ENCODE measurements around the gene PARD6A. TPM values are rescaled to one million over a fixed set of nuclear protein-coding genes. Genes with fewer than 3 reads are reported as not detected.

PARD6A gene
- total RNA-seq, 1 experiment from 2014 or later: 10.8 TPM

- Mint-ChIP-seq H3K36me3 (ENCODE audit: insufficient read depth in 1 of 3, low read depth in 3 of 3) (peaks cover 0 to 11% (median 4%) of the 10 kb centered on the region in 3 experiments; a peak in 4 of 7 replicates), H3K4me3 (no peak overlapping the region), H3K27ac (peak overlapping the region in 2 of 3 experiments; percentile 40 to 77; a peak in 1 of 7 replicates), H3K27me3 (ENCODE audit: low read depth) (no peaks in the 10 kb centered on the region), H3K4me1 (0 out of 4 replicates have a peak, but pooled peaks cover 0 to 2% of the 10 kb centered on the region in 2 experiments), H3K9me3 (no peaks in the 10 kb centered on the region)
- Histone ChIP-seq H3K23ac (ENCODE audit: insufficient read length, low read depth, low read length) (no peak overlapping the region), H3K4me1 (ENCODE audit: insufficient read depth, low read length) (no peaks in the 10 kb centered on the region), H3K9ac (ENCODE audit: extremely low read depth, insufficient read length, low read length) (no peak overlapping the region), H3K79me1 (ENCODE audit: insufficient read depth, low read depth, low read length, poor library complexity, severe bottlenecking) (no peaks in the 10 kb centered on the region), H4K8ac (replicated peaks; ENCODE audit: insufficient read length, low read depth, low read length) (no peak overlapping the region), H3K27me3 (ENCODE audit: insufficient read depth, low read length) (no peaks in the 10 kb centered on the region), H3T11ph (ENCODE audit: low read length) (no peak overlapping the region), H3K18ac (ENCODE audit: insufficient read length, low read depth, low read length) (no peak overlapping the region), H2BK5ac (ENCODE audit: insufficient read length, low read length) (no peak overlapping the region), H2BK15ac (ENCODE audit: low read depth, low read length) (no peak overlapping the region), H2AK5ac (ENCODE audit: insufficient read length, low read length) (no peak overlapping the region), H3K14ac (ENCODE audit: insufficient read depth, low read length) (no peak overlapping the region), H3K23me2 (ENCODE audit: insufficient read length, low read depth, low read length, poor library complexity, severe bottlenecking) (no peaks in the 10 kb centered on the region), H3K9me3 (ENCODE audit: control insufficient read depth, low read depth, low read length) (no peaks in the 10 kb centered on the region), H2AFZ (ENCODE audit: low read length) (no peak overlapping the region), H3K27ac (ENCODE audit: insufficient read length, low read depth, low read length) (no peak overlapping the region), H4K20me1 (ENCODE audit: control insufficient read depth, insufficient read depth, insufficient read length) (peaks cover 3% of the 10 kb centered on the region), H4K91ac (ENCODE audit: insufficient read length, low read depth, low read length) (no peak overlapping the region), H3K56ac (ENCODE audit: insufficient read length, low read depth, low read length) (no peak overlapping the region), H4K5ac (ENCODE audit: insufficient read length, low read depth, low read length) (no peak overlapping the region), H2BK120ac (ENCODE audit: low read depth, low read length, poor library complexity, severe bottlenecking) (no peak overlapping the region), H2BK20ac (ENCODE audit: low read depth, low read length, poor library complexity, severe bottlenecking) (no peak overlapping the region), H3K4me2 (ENCODE audit: insufficient read depth, insufficient read length, low read length) (no peak overlapping the region), H3K79me2 (ENCODE audit: insufficient read depth, low read length) (no peaks in the 10 kb centered on the region), H2BK12ac (ENCODE audit: insufficient read length, low read depth, low read length) (no peak overlapping the region), H3K4ac (ENCODE audit: low read depth, low read length) (no peak overlapping the region)
- WGBS (ENCODE audit: extremely low coverage, insufficient read length, low lambda C conversion rate): no CpG with 5 or more reads among the region's 7 CpGs
- TF ChIP-seq CTCF (conservative IDR thresholded peaks at IDR 0.05): no peak
- DNase-seq: no peak
Measured at GRCh38 chr16:67675999-67676398, 15.2 kb downstream of the PARD6A start.
